ENCODE measurements around the gene MRPL22. TPM values are rescaled to one million over a fixed set of nuclear protein-coding genes. Genes with fewer than 3 reads are reported as not detected.

Gene MRPL22
- total and polyA plus RNA-seq, 2 of the 4 experiments (the other 2 are of a cell fraction): 13.3 to 58.0 TPM

- no peak overlapping the region for H2AFZ ChIP-seq (replicated peaks; ENCODE audit: low read length, poor library complexity)
- no TSS peak for BruUV-seq (replicated peaks)
- H2BK20ac ChIP-seq (ENCODE audit: low read depth, low read length): no peak overlapping the region
- peaks cover 20 to 23% of the 10 kb centered on the region in 2 experiments for H3K79me1 ChIP-seq (ENCODE audit: low read depth in 1 of 2, low read length in 2 of 2)
- in situ Hi-C loops (cut with MboI; ENCODE audit: low sequenced_read_pairs): no loop called here
- H3K23ac ChIP-seq (ENCODE audit: low read depth, low read length): no peak overlapping the region
- no peak overlapping the region for H2BK5ac ChIP-seq (ENCODE audit: low read depth, low read length, poor library complexity, severe bottlenecking)
- no peaks in the 10 kb centered on the region for H3K27me3 ChIP-seq (ENCODE audit: control insufficient read depth, insufficient read depth, low read length)
- peaks cover 8% of the 10 kb centered on the region; the same call in 1 of the 2 replicates for H4K20me1 ChIP-seq (ENCODE audit: insufficient read depth, low read length)
- H3K27ac ChIP-seq (ENCODE audit: insufficient read depth, low read length): no peak overlapping the region
- H3K18ac ChIP-seq (ENCODE audit: low read depth, low read length): no peak overlapping the region
- no peak overlapping the region for H4K8ac ChIP-seq (ENCODE audit: low read depth in 2 of 2, low read length in 2 of 2)
- no peak overlapping the region for H2AK5ac ChIP-seq (ENCODE audit: low read depth, low read length)
- no peak for ATAC-seq (ENCODE audit: low read depth)
- no CpG with 5 or more reads among the region's 2 CpGs for WGBS, 2 experiments (ENCODE audit: extremely low coverage in 2 of 2, insufficient read length in 1 of 2)
- no peak overlapping the region for H2BK120ac ChIP-seq (ENCODE audit: low read depth, low read length)
- no peak overlapping the region for H3K56ac ChIP-seq (ENCODE audit: extremely low read depth, insufficient read depth, low read length)
- H3K36me3 ChIP-seq (ENCODE audit: control insufficient read depth, insufficient read depth, low read length): peaks cover 2% of the 10 kb centered on the region; the same call in 1 of the 2 replicates
- no peak overlapping the region for H4K91ac ChIP-seq (ENCODE audit: insufficient read depth, low read depth, low read length)
- H3K9ac ChIP-seq (ENCODE audit: low read depth, low read length): no peak overlapping the region
- H3K4me3 ChIP-seq (ENCODE audit: insufficient read depth, low read depth, low read length): no peak overlapping the region
- no peak overlapping the region for H2AK9ac ChIP-seq (replicated peaks; ENCODE audit: low read depth, low read length, poor library complexity)
- TF ChIP-seq BHLHE40 (IDR thresholded peaks at IDR 0.05; ENCODE audit: low read depth, low read length): no peak
- TF ChIP-seq RAD21 (IDR thresholded peaks at IDR 0.05; ENCODE audit: low read length): no peak
- TF ChIP-seq CTCF (conservative IDR thresholded peaks at IDR 0.05; ENCODE audit: low read depth, low read length): no peak
- no peak for TF ChIP-seq FOS (IDR thresholded peaks at IDR 0.05; ENCODE audit: low read depth, low read length)
- TF ChIP-seq MXI1 (IDR thresholded peaks at IDR 0.05; ENCODE audit: borderline replicate concordance, low read depth, low read length): no peak
- TF ChIP-seq RFX5 (IDR thresholded peaks at IDR 0.05; ENCODE audit: low read depth, low read length): no peak
- no peak for TF ChIP-seq RCOR1 (IDR thresholded peaks at IDR 0.05; ENCODE audit: insufficient replicate concordance, low read length)
- no peak for TF ChIP-seq NFE2L2 (IDR thresholded peaks at IDR 0.05; ENCODE audit: low read depth, low read length)
- no peak for TF ChIP-seq MAZ (IDR thresholded peaks at IDR 0.05; ENCODE audit: borderline replicate concordance, low read depth, low read length)
- TF ChIP-seq POLR2A (IDR thresholded peaks at IDR 0.05; ENCODE audit: low read depth, low read length): no peak
- no peak for TF ChIP-seq SMC3 (IDR thresholded peaks at IDR 0.05; ENCODE audit: low read depth, low read length)
- TF ChIP-seq USF2 (IDR thresholded peaks at IDR 0.05; ENCODE audit: low read depth, low read length): no peak
- TF ChIP-seq CHD1 (IDR thresholded peaks at IDR 0.05; ENCODE audit: low read depth, low read length): no peak
- TF ChIP-seq CEBPB (IDR thresholded peaks at IDR 0.05; ENCODE audit: low read depth, low read length): no peak
- no peak for TF ChIP-seq ELK1 (IDR thresholded peaks at IDR 0.05; ENCODE audit: borderline replicate concordance, low read depth, low read length)
- TF ChIP-seq MAFK (IDR thresholded peaks at IDR 0.05; ENCODE audit: low read depth, low read length): no peak
- H3K4me2 ChIP-seq (ENCODE audit: low read depth, low read length): no peak overlapping the region
- intact Hi-C loops (cut with micrococcal nuclease): loop anchor here (5.0 to 10.0 kb wide), 2 partner anchors 948 to 1875 kb away; no protein-coding TSS in a partner anchor
- H3K14ac ChIP-seq (replicated peaks; ENCODE audit: low read depth, low read length): no peak overlapping the region
- H4K5ac ChIP-seq (ENCODE audit: low read depth, low read length): no peak overlapping the region
- H3K4me1 ChIP-seq (ENCODE audit: control insufficient read depth, insufficient read depth, low read length): no peaks in the 10 kb centered on the region
- H3K9me1 ChIP-seq (ENCODE audit: insufficient read depth, low read length): no peaks in the 10 kb centered on the region
- ChIA-PET POLR2A (ENCODE audit: unreplicated experiment) (no interaction called here), CTCF (no interaction called here)
- H2BK15ac ChIP-seq (ENCODE audit: low read depth, low read length): no peak overlapping the region
- no peaks in the 10 kb centered on the region for H3K9me3 ChIP-seq (ENCODE audit: control insufficient read depth, insufficient read depth, low read length)
- dilution Hi-C loops (cut with HindIII; ENCODE audit: low sequenced_read_pairs, unreplicated experiment): no loop called here
- no peak overlapping the region for H3K4ac ChIP-seq (ENCODE audit: low read depth, low read length)
- no peak for DNase-seq
Observed at GRCh38 chr5:154949781-154950180, 8.9 kb downstream of the MRPL22 start.
